Glomerular visceral epithelial cell (primary cell): ENCODE measurements around the gene CDK15.
"Not testable (repeated sequence)": the region's sequence is repeated elsewhere in the genome, so short reads cannot be mapped to it uniquely, and the experiment has no call there.

Experiments
- DNase-seq: peaks from one replicate; pipeline ENCODE4 v3.0.0-alpha.2; 2016; ENCODE audit errors: extremely low spot score

Gene CDK15

DNA sequence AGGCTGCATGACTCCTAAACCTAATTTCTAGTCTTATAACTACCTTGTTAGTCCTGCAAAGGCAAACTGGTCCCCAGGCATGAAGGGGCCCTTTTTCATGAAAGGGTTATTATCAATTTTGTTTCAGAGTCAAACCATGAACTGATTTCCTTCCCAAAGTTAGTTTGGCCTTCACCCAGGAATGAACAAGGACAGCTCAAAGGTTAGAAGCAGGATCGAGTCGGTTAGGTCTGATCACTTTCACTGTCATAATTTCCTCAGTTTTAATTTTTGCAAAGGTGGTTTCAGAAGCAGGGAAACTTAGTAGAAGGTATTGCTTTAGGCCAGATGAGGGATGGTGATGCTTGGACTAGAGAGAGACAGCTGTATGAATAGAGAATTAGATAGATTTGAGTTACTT is 16.9 kb upstream of the CDK15 start:
- no peak for DNase-seq

DNA sequence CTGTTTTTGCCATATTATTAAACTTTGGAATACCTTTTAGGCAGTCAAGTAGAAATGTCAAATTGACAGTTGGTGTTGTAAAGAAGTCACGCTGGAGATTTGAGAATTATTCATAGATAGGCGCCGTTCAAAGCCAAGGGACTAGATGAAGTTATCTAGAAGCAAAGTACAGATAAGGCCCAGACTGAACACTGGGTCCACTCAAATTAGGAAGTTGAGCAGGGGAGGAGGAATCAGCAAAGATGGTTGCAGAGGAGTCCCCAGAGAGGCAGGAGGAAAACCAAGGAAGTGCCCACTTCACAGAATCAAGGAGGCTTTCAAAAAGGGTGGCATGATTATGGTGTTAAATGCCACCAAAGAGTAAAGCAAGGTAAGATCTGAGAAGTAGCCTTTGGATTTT is 16.0 kb upstream of the CDK15 start:
- DNase-seq = no peak

DNA sequence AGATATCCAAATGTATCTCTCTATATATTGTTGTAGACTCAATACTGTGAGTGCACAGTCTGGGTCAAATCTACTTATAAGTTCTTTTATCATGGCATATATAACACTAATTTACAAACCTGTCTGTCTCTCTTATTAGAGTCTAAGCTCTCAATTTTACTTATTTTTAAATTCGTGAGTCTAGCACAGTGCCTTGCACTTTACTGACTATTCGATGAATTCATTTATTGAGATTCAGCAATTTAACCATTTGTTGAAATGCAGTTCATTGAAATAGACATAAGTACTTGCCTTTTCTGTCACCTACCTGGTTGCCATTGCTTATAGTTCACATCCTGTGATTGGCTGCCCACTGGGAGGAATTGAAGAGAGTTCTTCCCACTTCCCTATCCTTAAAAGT is 15.3 kb upstream of the CDK15 start:
- no peak for DNase-seq

DNA sequence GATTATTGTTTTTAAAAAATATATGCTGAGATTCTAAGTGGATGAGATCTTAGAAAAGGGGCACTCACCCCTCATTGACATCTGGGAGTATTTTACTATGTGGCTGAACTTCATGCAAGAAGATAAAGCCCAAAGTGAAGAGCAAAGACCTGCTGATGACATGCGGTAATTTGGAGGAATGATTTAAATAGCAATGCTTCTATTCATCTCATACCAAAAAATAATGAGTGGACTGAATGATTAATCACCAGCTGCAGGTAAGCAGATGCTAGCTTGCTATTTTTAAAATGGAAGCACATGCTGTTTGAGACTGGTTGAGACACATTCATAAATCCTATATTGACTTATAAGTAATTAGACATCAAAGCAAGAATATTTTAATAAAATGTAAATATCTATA is 12.7 kb upstream of the CDK15 start:
- DNase-seq = no peak

DNA sequence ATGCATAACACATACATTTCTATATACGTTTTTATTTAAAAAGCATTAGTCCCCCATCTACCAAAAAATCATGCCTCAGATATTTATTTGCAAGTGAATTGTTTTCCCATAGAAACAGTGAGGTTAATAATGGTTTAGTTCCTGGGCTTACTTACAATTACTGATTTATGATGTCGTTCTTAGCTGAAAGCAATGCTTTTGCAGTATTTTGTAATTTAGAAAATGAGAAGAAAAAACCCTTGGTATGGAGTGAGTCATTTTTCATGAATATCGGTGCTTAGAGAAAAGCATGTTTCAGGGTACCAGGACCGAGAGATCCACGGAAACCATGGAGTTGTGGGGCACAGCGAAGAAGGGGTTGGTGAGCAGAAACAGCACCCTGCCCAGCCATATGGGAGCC is 12.0 kb upstream of the CDK15 start:
- no peak for DNase-seq

DNA sequence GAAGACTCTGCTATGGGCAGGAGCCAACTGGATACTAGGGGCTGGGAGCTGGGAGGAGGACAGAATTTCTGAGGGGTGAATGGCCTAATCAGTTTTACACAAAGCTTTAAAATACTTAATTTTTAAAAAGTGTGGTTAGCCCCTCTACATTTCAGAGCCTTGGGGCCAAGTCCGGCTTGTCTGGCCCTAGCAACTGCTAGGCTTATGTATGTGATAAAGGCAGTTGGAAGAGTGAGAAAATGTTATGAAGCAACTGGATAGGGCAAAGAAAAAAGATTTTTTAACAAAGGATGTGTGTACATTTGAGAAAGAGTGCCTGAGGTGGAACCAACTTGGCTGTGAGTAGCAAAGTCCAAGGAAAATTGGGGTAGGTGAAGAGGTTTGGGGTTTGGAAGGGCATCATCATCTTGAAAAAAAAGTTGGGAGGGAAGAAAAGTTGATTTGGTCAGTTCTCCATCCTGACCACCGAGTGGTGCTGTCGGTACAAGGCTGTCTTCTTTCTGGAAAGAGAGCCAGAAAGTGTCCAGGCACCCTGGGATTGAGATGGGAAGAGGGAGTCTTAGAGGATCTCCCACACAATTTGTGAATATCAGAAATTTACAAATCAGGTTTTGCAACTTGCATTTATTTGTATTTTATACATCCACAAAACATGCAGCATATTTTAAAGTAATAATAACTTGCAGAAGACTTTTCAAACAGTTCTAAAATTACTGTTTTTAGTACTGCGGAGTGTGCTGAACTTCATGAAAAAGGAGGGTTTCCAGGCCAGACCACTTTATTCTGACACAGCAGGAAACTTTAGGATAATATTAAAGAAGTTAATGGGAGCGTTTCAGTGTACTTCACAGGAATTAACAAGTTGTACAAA is 10.5 kb upstream of the CDK15 start:
- DNase-seq = peak; percentile 72

DNA sequence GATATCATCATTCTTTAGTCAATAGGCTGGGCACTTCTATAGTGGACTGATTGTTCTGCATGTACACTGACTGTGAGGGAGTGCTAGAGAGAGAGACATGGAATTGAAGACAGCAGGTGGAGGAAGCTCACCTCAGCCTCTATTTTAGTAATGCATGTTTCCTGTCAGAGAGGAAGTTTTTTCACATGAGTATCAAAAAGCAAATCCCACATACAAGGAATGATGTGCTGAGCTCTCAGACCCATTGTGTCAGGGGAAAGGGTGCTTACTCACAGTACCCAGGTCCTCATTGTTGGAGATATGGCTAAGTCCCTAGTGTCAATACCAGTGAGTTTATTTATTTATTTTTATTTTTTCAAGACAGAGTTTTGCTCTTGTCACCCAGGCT is 9.9 kb upstream of the CDK15 start:
- DNase-seq = no peak

DNA sequence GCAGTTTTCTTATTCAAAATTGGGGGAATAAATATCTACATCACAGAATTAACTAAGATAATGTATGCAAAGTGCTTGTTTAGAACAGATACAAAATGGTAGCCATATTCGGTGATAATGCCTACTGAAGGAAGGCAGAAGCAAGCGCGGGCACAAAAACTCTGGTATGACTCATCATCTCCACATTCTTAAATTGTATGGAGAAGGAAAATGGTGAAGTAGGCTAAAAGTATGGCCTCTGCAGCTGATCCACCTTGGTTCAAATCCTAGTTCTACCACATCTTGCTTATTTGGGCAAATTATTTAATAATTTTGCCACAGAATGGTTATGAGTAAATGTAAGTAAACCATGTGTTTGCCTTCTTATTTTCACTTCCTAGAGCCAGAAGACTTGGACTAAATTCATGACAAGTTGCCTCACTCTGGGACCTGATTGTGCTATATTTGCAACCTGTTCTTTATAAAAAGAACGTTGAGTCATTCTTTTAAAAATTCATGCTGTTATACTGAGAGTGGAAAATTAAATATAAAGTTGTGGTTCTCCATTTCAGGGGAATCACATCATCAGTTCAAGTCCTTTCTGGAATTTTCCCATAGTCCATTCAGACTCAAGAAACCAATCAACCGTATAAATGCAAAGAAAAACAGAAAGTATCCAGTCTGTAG is 9.0 kb upstream of the CDK15 start:
- DNase-seq = peak; percentile 88

DNA sequence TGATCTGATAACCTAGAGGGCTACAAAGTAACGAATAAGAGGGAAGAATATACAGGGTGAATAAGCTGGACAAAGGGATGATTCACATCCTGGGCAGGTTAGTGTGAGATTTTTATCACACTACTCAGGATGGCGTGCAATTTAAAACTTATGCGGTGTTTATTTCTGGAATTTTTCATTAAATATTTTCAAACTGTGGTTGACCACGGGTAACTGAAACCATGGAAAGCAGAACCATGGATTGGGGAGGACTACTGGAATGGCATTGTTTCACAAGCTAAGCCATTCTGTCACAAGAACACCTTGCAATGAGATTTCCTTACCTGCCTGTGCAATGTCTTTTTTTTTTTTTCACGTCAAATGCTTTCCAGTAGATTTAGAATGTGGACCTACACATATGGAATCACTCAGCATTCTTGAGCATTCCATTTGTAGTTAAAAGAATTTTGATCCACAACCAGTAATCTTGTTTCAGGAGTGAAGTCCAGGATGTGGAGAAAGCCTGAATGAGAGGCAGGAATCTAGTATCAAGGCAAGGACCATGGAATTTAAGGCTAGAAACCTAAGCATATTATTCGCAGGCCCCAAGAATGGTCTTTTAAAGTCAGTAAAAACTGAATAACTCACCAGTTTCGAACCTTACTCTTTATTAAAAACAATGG is 8.0 kb upstream of the CDK15 start:
- DNase-seq = peak; percentile 96

DNA sequence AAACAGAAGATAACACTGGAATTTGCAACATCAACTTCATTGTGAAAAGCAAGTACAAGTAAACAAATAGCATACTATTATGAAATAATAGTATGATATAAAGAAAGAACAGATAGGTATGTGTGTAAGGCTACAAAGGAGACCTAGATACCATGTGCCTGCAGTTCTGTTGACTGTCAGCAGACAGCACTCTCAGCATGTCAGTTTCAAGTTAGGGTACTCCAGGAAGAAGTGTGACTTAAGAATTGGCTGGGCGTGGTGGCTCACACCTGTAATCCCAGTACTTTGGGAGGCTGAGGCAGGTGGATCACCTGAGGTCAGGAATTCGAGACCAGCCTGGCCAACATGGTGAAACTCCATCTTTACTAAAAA is 7.4 kb upstream of the CDK15 start:
- peak; percentile 61 for DNase-seq

DNA sequence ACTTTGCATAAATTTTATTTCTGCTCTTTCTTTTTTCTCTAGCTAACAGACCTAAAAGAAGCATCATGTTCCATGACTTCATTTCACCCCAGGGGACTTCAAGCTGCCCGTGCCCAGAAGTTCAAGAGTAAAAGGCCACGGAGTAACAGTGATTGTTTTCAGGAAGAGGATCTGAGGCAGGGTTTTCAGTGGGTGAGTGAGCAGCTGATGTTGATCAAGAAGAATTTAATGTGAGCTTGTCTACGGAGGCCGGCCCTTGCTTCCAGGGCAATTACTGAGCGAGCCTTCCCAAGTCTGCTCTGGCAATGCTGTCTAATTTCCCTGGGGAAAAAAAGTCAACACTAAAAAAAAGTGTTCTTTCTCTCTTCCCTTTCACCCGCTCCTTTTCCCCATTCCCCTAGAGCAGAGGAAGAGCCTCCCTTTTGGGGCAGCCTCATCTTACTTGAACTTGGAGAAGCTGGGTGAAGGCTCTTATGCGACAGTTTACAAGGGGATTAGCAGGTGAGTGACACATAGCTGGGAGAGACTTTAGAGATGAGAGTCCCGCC is 1.2 kb downstream of the CDK15 start:
- DNase-seq = peak; percentile 58

DNA sequence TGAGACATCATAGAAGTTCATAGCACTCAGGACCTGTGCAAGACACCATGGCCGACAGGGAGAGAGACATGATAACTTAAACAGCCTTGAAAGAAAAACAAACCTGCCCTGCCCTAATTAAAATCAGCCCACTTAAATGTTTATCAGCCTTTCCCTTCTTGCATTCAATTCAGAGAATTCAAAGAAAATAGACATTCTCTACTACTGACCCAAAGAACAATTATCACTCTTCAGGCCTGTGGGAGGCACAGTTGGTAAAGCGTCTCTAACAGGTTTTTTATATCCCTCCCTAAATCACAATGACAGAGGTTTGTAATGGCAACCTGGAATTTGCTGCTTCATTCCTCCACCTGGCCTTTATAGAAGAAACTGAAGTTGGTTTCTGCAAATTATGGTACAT is 1.7 kb downstream of the CDK15 start:
- DNase-seq = no peak

DNA sequence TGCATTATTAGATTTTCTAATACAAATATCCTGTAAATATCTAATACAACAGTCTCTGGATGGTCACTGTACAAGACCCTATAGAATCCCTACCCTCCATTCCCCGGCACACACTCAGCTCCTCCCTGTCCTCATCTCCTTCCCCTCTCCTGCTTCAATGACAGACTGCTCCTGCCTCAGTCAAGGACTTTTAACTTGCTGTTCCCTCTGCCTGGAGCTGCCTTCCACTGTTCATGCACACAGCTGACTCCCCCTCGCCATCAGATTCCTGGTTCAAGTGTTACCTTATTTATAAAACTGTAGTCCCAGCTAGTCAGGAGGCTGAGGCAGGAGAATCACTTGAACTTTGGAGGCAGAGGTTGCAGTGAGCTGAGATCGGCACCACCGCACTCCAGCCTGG is 3.3 kb downstream of the CDK15 start:
- DNase-seq = no peak

DNA sequence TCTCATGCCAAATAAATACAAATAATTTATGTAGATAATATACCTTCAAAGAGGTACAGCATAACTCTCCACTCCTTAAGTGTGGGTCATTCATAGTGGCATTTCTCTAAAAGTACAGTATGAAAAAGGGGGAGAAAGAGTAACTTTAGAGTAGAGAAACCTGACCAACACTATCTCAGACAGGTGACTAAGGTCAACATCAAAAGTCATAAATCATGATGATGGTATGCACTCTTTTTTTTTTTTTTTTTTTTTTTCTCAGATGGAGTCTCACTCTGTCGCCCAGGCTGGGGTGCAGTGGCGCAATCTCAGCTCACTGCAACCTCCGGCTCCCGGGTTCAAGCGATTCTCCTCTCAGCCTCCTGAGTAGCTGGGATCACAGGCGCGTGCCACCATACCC is 4.3 kb downstream of the CDK15 start:
- DNase-seq = not testable (repeated sequence)

DNA sequence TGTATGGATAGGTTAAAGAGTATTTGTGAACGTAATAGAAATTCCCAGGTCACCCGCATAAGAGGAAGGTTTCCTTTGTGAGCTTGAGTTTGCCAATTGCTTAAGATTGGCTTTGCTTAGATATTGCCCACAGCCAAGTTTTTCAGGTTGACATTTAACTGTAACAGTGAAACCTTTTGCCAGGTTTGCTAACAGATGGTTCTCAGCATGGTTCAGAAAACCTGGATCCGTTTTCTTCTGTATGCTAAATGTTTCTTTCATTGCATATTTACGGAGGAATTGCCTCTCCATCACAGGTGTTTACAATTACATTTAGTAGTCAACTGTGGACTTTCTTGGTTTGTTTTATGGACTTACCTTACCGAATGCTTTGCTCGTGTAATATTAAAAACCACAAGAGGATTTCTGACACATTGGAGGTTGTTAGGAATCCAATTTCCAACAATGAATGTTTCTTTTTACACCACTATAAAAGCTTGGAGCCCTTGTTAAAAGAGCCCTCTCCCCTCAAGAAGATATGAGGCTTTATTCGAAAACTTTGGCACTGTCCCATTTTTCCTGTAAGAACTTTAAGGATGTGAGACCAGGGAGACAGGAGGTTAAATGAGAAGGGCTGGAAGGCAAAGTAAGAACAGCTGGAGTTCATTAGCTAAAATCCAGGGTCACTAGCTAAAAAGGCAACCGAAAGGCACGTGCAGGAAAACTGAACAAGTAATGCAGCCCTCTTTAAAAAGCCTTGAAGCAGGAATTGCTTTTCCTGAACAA is 7.8 kb downstream of the CDK15 start:
- no peak for DNase-seq

DNA sequence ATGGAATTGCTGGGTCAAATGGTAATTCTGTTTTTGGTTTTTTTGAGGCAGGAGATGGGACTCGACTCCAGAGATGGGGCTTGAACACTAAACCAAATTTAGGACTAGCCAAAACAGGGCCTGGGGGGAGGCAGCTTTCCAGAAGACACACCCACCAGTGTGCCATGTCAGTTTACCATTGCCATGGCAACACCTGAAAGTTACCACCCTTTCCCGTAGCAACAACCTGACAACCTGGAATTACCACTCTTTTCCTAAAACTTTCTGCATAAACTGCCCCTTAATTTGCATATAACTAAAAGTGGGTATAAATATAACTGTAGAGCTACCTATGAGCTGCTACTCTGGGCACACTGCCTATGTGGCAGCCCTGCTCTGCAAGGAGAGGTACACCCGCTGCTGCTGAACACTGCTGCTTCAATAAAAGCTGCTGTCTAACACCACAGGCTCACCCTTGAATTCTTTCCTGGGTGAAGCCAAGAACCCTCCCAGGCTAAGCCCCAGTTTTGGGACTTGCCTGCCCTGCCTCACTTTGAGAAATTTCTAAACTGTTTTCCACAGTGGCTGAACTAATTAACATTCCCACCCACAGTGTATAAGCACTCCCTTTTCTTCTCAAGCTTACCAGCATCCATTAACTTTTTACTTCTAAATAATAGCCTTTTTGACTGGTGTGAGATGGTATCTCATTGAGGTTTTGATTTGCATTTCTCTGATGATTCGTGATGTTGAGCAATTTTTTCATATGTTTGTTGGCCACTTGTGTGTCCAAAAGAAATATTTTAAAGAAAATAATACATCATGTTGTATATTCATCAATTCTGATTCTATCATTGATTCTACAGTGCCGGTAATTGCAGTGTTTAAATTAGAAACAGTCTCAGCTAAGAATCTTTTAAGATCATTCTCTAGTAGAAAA is 10.6 kb downstream of the CDK15 start:
- no peak for DNase-seq

DNA sequence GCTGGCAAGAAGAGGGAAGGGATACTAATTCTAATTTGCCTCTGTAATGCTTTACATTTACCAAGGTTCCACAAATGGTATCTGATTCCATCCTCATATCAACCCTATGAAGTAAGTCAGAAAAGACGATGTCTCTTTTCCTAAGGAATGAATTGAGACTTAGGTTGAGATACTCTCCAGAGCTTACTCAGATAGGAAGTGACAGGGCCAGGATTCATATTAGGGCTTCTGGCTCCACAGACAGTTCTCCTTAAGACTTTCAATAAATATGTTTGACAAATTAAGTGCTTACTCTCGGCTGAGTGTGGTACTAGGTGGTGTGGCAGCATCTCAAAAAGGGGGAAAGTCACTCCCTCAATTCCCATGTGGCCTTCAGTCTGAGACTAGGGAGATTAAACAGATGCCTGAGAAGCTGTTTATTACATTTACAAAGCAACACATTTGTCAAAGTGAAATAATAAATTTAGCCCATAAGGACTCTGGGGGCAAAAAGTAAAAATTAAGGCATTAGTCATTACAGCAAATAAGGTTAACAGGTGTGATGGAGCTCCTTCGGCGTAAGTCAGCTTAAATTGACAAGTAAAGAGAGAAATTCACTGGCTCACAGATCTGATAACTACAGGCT is 14.2 kb downstream of the CDK15 start:
- DNase-seq = no peak

DNA sequence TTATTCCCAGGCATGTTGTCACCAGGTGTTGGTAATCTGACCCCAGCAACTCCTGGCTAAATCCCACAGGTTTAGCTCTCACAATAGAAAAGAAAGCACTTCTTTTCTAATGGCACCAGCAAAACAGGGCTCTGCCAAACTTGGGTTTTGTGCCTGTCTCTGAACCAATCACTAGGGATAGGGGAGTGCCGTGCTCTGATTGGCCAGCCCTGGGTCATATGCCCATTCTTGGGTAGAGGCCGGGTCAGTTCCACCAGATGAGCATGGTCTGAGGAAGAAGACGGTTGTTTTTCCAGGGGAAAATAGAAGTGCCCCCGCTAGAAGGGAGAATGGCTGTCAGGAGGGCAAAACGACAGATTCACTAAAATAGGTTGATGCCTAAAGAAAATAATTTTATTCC is 14.7 kb downstream of the CDK15 start:
- no peak for DNase-seq

DNA sequence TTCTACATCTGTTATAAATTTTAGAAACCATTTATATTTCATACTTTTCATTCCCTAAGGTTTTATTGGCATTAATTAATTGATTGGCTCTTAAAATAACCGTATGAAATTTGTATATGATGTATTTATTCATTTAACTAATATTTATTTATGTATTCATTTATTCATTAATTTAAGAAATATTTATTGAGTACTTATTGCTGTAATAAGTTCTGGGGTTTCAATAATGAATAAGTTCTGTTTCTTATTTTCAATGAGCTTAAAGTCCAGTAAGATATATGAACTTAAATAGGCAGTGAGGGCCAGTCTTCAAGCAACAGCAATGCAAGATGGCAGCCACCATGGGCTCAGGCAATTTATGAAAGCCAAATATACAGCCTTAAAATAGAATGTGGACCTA is 17.9 kb downstream of the CDK15 start:
- no peak for DNase-seq

DNA sequence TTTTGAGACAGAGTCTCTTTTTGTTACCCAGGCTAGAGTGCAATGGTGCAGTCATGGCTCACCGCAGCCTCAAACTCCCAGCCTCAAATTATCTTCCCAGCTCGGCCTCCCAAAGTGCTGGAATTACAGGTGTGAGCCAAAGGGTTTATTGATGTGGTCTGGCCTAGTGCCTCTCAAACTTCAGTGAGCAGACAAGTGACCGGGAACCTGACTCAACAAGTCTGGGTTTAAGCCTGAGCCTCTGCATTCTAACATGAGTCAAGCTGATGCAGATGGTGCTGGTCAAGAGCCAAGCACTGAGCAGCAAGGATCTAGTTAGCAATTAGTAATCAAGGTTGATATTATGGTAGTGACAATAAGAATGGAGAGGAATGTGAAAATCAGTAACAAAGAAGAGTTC is 21.3 kb downstream of the CDK15 start:
- peak; percentile 56 for DNase-seq
